HepG2 (cell line): Measurements from ENCODE around the gene JSRP1. TPM values are rescaled to one million over a fixed set of nuclear protein-coding genes. Genes with fewer than 3 reads are reported as not detected.

Source experiments
- BRF2 ChIP-seq: sonication (generic); formaldehyde crosslinking; IDR thresholded peaks from 2 replicates; pipeline ENCODE4 v1.8.1; 2022; ENCODE audit warnings: mild to moderate bottlenecking, missing genetic modification reagents
- CENPT ChIP-seq: sonication (generic); formaldehyde crosslinking; IDR thresholded peaks from 2 replicates; pipeline ENCODE4 v1.8.0; 2022; ENCODE audit warnings: low read depth, mild to moderate bottlenecking, moderate library complexity, missing genetic modification reagents
- CHCHD3 ChIP-seq: sonication (generic); formaldehyde crosslinking; IDR thresholded peaks from 2 replicates; pipeline ENCODE4 v1.8.0; 2022; ENCODE audit warnings: mild to moderate bottlenecking, missing genetic modification reagents, moderate library complexity
- GMEB1 ChIP-seq: sonication (generic); formaldehyde crosslinking; IDR thresholded peaks from 2 replicates; pipeline ENCODE4 v1.5.1; 2020; ENCODE audit warnings: missing genetic modification reagents, mild to moderate bottlenecking, borderline replicate concordance
- KDM2A ChIP-seq: sonication (generic); formaldehyde crosslinking; IDR thresholded peaks from 2 replicates; pipeline ENCODE4 v1.4.0; 2020; ENCODE audit warnings: low read depth, missing genetic modification reagents, borderline replicate concordance
- MIXL1 ChIP-seq: IDR thresholded peaks from 2 replicates; pipeline ENCODE4 v1.6.1; 2016
- NFE2 ChIP-seq: sonication (generic); formaldehyde crosslinking; IDR thresholded peaks from 2 replicates; pipeline ENCODE4 v1.4.0; 2020; ENCODE audit warnings: missing genetic modification reagents
- PAWR ChIP-seq: sonication (generic); formaldehyde crosslinking; IDR thresholded peaks from 2 replicates; pipeline ENCODE4 v1.4.0; 2020; ENCODE audit warnings: missing genetic modification reagents, mild to moderate bottlenecking, borderline replicate concordance
- PHF20 ChIP-seq: sonication (generic); formaldehyde crosslinking; IDR thresholded peaks from 2 replicates; pipeline ENCODE4 v1.5.0; 2020; ENCODE audit warnings: mild to moderate bottlenecking, missing genetic modification reagents
- PRDM15 ChIP-seq: sonication (generic); formaldehyde crosslinking; IDR thresholded peaks from 2 replicates; pipeline ENCODE4 v1.4.0; 2020; ENCODE audit warnings: missing genetic modification reagents
- RBFOX2 ChIP-seq: fragments of 200-400 bp; formaldehyde crosslinking; IDR thresholded peaks from 2 replicates; pipeline ENCODE4 v1.6.1; 2017; ENCODE audit warnings: low read depth, mild to moderate bottlenecking, low read length
- TFAP4 ChIP-seq: sonication (generic); IDR thresholded peaks from 2 replicates; pipeline ENCODE4 v1.6.1; 2016; ENCODE audit warnings: low read depth, borderline replicate concordance
- ZBTB43 ChIP-seq: sonication (generic); formaldehyde crosslinking; conservative IDR thresholded peaks from 2 replicates; pipeline ENCODE4 v1.4.0; 2020; ENCODE audit warnings: missing genetic modification reagents
- ZKSCAN5 ChIP-seq: sonication (generic); formaldehyde crosslinking; IDR thresholded peaks from 2 replicates; pipeline ENCODE4 v1.5.1; 2020; ENCODE audit warnings: mild to moderate bottlenecking, missing genetic modification reagents
- ZNF18 ChIP-seq: sonication (generic); formaldehyde crosslinking; IDR thresholded peaks from 2 replicates; pipeline ENCODE4 v1.8.0; 2022; ENCODE audit warnings: mild to moderate bottlenecking, missing genetic modification reagents; ENCODE audit not compliant: insufficient replicate concordance
- ZNF704 ChIP-seq: sonication (generic); formaldehyde crosslinking; IDR thresholded peaks from 2 replicates; pipeline ENCODE4 v1.8.1; 2023; ENCODE audit warnings: mild to moderate bottlenecking, inconsistent platforms, moderate library complexity, missing genetic modification reagents, borderline replicate concordance
- polyA plus RNA-seq, 8 experiments: library from polyadenylated mRNA; depleted of rRNA in 3 of 8; stranded (reverse) in 7 of 8; unstranded in 1 of 8; fragments of >200 nt; fragmentation: Illumina TruSeq in 4 of 8; extraction: Trizol in 4 of 8; gene quantifications; 2 replicates each; pipeline versions ENCODE4 v1.2.1 to v1.2.3, GENCODE V29; 2011 to 2016; ENCODE audit warnings: low read depth in 4 of 8, missing spikeins in 1 of 8, mixed read lengths in 1 of 8; ENCODE audit not compliant: insufficient read depth in 1 of 8
- total RNA-seq, 5 experiments: library from RNA; depleted of rRNA; stranded (reverse); fragments of >200 nt; fragmentation: Illumina TruSeq; extraction: Trizol; gene quantifications; 2 replicates each; pipeline ENCODE4 v1.2.3, GENCODE V29; 2016; ENCODE audit warnings: low read depth in 1 of 5

JSRP1 gene
- total and polyA plus RNA-seq, 2 of the 13 experiments (the other 11 are each of a cell fraction or from before 2014, with no cell fraction given): 0.16 to 0.38 TPM

GRCh38 chr19:2236314-2237050, 19.7 kb downstream of the JSRP1 start, which contains the start of the genes PLEKHJ1 and SF3A2 (continued):
- 0 out of 2 replicates have a peak, but pooled peaks have one; percentile 71 for TF ChIP-seq PRDM15 (CRISPR knock-in tag)
- TF ChIP-seq TFAP4: peak; percentile 36; the same call in 1 of the 2 replicates
- peak; percentile 88 for TF ChIP-seq GMEB1
- peak; percentile 97 for TF ChIP-seq ZKSCAN5 (CRISPR knock-in tag)
- TF ChIP-seq CHCHD3 (CRISPR knock-in tag): no peak; the same call in 1 of the 2 replicates
- peak; percentile 85 for TF ChIP-seq PHF20 (CRISPR knock-in tag)
- TF ChIP-seq ZBTB43: peak; percentile 92
- peak; percentile 94 for TF ChIP-seq ZNF18 (CRISPR knock-in tag)
- peak; percentile 96 for TF ChIP-seq BRF2 (CRISPR knock-in tag)
- peak; percentile 94; the same call in 1 of the 2 replicates for TF ChIP-seq ZNF704 (CRISPR knock-in tag)
- TF ChIP-seq CENPT (CRISPR knock-in tag): peak; percentile 94; the same call in 1 of the 2 replicates
- TF ChIP-seq MIXL1 (CRISPR knock-in tag): peak; percentile 81
- peak; percentile 90 for TF ChIP-seq KDM2A
- 0 out of 2 replicates have a peak, but pooled peaks have one; percentile 30 for TF ChIP-seq PAWR
- no peak; the same call in 1 of the 2 replicates for TF ChIP-seq NFE2
- TF ChIP-seq RBFOX2: peak; percentile 91
